ENCODE data around the gene TMEM256.

The TMEM256 gene

DNA sequence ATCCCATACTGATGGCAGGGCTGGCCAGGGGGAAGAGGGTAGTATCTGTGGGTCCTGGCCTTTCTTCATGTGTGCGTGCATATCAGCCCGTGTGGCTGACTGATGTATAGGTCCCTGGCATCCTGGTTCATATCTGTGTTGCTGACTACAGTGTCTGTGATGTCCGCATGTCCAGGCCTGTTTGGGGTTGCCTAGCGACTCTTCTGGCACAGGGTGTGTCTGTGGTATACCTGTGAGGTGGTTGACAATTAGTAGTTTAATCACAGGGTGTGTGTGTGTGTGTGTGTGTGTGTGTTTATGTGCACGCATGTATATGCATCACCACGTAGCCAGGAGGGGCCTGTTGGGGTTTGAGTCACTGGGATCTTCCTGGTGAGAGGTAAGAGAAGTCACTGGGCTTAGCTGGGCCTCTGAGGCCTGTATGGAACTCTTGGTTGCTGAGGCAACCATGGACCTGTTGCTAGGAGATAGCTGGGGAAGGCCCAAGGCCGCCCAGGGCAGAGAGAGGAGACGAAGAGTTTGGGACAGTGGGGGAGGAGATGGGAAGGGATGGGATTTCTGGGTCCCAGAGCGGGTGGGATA lies 49.5 kb downstream of the TMEM256 start:
- TF ChIP-seq POLR2A (IDR thresholded peaks at IDR 0.05; ENCODE audit: low read length): no peak
- TF ChIP-seq GATA1 (IDR thresholded peaks at IDR 0.05; ENCODE audit: low read depth, low read length): no peak
- DNase-seq: peak; percentile 43 to 52
